HG02642 (cell line): ENCODE results near the gene ZNF248.
"Not testable (repeated sequence)": the region's sequence is repeated elsewhere in the genome, so short reads cannot be mapped to it uniquely, and the experiment has no call there.

Experiments used
- ATAC-seq: cut with Tn5 transposase; IDR thresholded peaks from one replicate; pipeline ENCODE4 v1.9.1; 2021; ENCODE audit warnings: mild to moderate bottlenecking; ENCODE audit not compliant: unreplicated experiment, poor library complexity

ZNF248 gene

DNA sequence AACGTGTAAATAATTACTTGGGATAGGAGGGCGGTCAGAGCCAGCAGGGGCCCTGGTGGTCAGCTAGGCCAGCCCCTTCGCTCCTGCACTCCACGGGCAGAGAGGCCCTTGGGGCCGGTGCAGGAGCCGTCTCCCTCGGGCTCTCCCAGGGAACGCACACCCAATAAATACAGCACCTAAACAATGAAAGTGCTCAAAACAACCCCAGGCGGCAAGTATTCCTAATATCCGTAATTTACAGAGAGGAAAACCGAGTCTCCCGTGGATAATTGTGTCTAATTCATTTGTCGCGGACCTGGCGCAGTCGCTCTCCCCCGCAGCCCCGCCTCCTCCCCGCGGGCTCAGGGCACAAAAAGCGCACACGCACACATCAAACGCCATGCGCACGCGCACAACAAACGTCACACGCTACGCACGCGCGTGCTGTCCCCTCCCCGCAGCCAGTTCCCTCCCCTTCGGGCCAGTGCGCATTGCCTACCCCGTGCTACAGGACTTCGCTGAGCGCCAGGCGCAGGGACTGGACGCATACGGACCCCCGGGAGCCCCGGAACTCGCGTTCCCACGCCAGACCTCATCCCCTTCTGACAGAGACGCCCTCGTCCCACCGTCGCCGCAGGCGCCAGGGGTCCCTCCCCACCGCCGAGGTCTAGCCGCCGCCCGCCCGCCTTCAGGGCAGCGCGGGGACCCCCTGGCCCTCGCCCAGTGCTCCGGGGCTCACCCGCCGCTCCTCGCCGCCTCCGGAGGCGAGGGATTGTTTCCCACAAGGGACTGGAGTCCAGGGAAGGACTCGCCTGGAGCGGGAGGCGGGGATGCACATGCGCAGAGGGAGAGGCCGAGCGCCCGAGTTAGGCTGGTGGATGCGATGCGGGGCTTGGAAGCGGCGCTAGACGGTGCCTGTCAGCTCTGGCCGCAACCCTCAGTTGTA, at the start of gene ZNF248:
Gene ZNF248 (minus strand): TSS at position 324 of the 925 bp plus-strand sequence. CDS start 1,300 bp downstream, outside the sequence.
- peak; percentile 96 for ATAC-seq

DNA sequence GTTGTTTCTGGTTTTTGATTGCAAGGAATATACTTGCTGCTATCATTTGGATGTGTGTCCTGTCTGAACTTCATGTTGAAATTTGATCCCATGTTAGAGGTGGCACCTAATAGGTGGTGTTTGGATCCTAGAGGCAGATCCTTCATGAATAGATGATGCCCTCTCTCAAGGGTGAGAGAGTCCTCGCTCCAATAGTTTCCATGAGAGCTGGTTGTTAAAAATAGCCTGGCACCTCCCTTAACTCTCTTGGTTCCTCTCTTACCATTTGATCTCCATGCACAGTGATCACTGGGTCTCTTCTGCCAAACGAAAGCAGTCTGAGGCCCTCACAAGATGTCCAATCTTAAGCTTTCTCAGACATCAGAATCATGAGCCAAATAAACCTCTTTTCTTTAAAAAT, 49.0 kb upstream of the ZNF248 start:
- no peak for ATAC-seq

GRCh38 chr10:37896436-37896835, 39.0 kb upstream of the ZNF248 start:
- ATAC-seq: no peak

DNA sequence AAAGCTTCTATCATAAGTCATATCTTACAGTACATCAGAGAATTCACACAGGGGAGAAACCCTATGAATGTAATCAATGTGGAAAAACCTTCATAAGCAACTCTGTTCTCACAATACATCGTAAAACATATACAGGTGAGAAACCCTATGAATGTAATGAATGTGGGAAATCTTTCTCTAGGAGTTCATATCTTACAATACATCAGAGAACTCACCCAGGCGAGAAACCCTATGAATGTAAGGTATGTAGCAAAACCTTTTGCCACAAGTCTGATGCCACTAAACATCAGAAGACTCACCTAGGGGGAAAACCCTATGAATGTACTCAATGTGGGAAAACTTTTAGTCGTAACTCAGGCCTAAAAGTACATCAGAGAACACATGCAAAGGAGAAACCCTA, 38.3 kb upstream of the ZNF248 start:
- ATAC-seq: no peak

DNA sequence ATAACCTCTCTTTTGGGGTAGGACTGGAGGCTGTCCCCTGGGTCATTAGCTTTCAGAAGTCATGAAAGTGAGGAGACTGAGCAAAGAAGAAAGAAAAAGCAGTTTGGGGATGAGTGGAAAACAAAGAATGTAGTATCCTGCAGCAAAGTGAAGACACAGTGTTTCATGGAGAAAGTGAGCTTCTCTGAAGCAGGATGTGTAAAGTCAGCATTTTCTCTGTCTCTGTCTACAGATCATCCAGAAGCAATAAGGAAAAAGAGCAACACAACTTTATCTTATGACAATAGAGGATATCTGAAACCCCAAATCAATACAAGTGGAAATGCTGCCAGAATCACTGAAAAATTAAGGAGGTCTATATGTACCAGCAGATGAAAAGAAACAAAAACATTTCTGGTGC, 28.4 kb upstream of the ZNF248 start:
- ATAC-seq: no peak

- ATAC-seq: no peak
Measured at GRCh38 chr10:37872955-37873354, 15.5 kb upstream of the ZNF248 start.

DNA sequence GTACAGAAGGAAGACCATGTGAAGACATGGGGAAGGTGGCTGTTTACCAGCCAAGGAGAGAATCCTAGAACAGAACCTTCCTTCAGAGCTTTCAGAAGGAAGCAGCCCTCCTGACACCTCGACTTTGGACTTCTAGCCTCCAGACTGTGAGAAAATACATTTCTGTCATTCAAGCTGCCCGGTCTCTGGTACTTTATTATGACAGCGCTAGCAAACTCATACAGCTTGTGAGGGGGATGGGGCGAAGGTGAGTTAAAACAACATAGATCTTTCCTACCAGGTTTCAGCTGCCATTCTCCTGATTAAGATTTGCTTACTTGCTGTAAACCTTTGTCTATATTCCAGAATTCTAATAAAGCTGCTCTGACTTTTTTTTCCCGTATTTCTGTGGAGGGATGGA, 14.9 kb upstream of the ZNF248 start:
- ATAC-seq: no peak

DNA sequence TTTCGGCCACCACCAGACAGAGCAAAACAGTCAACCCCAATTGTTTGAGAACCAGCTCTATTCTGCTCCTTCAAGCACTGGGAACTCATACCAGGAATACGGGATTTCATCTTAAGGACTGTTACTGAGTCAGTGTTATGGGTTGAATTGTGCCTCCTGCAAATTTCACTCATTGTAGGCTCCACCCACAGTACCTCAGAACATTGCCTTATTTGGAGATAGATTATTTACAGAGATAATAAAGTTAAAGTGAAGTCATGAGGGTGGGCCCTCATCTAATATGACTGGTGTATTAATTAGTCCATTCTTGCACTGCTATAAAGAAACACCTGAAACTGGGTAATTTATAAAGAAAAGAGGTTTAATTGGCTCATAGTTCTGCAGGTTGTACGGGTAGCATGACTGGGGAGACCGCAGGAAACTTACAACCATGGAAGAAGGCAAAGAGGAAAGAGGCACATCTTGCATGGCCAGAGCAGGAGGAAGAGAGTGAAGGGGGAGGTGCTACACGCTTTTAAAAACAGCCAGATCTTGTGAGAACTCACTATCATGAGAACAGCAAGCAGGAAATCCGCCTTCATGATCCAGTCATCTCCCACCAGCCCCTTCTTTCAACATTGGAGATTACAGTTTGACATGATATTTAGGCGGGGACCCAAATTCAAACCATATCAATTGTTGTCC, 14.3 kb upstream of the ZNF248 start:
- no peak for ATAC-seq

- no peak for ATAC-seq
Measured at GRCh38 chr10:37871143-37871542, 13.7 kb upstream of the ZNF248 start.

- ATAC-seq: no peak
Measured at GRCh38 chr10:37868796-37869195, 11.4 kb upstream of the ZNF248 start.

DNA sequence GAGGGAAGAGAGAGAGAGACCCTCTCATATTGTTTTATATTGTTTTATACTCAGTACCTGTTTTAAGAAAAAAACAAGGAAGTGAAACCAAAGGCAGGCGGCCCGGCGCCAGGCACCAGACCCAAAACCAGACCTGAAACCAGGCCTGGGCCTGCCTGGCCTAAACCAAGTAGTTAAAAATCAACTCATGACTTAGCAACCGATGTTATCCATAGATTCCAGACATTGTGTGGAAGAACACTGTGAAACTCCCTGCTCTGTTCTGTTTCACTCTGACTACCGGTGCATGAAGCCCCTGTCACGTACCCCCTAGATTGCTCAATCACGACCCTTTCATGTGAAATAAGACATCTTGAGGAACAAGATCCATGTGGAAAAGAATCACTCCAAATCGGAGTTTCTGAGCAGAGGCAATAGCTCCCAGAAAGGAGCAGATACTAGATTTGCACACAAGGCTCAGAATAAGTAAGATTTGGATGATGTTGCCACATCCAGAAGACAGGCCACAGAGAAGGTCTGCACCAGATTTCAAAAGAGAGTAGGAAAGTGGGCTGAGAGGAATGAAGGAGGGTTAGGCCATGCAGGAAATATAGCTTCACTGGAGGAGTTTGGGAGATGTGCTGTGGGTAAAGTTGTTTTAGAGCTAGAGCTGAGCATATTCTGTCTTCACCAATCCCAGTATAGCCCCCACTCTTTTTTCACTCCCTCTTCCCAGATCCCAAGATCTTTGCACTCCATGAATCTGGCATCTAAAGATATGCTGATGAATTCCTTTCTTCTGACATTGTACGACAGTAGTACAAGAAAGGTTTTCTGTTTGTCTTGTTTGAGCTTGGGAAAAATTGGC, 8.8 kb upstream of the ZNF248 start:
- peak; percentile 60 for ATAC-seq

DNA sequence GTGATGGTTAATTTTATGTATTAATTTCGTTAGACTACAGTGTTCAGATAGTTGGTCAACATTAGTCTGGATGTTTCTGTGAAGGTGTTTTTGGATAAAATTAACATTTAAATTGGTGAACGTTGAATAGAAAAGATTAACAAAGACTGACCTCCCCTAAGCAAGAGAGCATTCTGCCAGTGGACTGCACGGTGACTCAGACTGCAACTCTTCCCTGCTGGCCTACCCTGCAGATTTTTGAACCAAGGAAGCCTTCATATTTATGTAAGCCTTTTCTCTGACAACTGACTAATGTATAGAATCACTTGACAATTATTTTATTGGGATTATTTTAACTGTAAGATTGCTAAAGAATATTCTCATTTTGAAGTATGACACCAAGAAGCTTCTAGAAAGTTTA, 7.9 kb upstream of the ZNF248 start:
- ATAC-seq: no peak

DNA sequence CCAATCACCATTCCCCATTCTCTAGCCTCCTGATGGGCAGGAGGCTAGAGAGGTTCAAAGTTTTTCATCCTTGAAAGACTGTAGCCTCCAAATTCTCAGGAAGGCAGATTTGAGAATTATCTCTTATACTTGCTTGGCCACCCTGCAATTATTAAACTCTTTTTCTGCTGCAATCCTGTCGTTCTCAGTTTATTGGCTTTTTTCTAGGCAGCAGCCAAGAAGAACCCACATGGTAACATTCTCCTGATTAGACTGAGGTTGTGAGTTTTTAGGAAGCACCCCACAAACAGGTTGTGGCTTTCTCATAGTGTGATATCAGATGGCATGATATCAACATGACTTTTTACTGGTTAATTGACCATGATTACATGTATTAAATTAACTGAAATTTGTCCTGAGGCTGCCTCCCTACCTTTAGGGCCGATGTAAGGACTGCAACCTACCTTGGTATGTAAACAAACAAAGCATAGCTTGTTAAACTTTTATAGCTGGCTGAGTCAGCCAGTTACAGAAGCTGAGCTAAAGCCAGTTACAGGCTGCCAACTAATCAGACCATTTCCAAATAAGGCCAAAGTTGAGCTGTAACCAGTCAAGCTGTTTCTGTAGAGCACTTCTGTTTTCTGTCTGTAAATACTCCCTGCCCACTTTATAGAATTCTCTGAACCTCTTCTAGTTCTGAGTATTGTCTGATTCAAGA, 3.2 kb upstream of the ZNF248 start:
- no peak for ATAC-seq

- ATAC-seq: not testable (repeated sequence)
Measured at GRCh38 chr10:37859270-37859669, 1.9 kb upstream of the ZNF248 start.

GRCh38 chr10:37856881-37857286, 526 bp downstream of the ZNF248 start:
- ATAC-seq: peak; percentile 23

- no peak for ATAC-seq
Measured at GRCh38 chr10:37855636-37856035, 1.8 kb downstream of the ZNF248 start.

GRCh38 chr10:37854626-37855025, 2.8 kb downstream of the ZNF248 start:
- ATAC-seq: no peak

DNA sequence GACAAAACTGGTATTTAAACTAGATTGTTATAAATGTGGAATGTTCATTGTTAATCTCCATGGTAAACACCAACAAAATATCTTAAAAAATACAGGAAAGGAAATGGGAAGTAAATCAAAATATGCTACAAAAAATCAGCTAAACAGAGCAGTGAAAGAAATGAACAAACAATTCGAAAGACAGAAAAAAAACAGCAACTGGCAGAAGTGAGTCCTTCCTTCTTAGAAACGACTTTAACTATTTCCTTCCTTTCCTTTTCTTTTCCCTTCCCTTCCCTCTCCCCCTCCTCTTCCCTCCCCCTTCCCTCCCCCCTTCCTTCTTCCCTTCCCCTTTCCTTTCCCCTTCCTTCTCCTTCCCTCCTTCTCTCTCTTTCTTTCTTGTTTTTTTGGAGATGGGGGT, 12.8 kb downstream of the ZNF248 start:
- ATAC-seq: no peak

GRCh38 chr10:37839243-37839642, 18.2 kb downstream of the ZNF248 start:
- no peak for ATAC-seq
